Measurements from ENCODE around the gene PRKG2. TPM values are rescaled to one million over a fixed set of nuclear protein-coding genes. Genes with fewer than 3 reads are reported as not detected.
"Not testable (repeated sequence)": the region's sequence is repeated elsewhere in the genome, so short reads cannot be mapped to it uniquely, and the experiment has no call there.

PRKG2 gene
- total RNA-seq, 1 donor from 2014 or later, result 1.2 TPM

- DNase-seq (ENCODE audit: low read depth), result no peak
- no peak for TF ChIP-seq CTCF (conservative IDR thresholded peaks at IDR 0.05; ENCODE audit: low read depth, low read length)
- no peak overlapping the region for H3K4me3 ChIP-seq (ENCODE audit: low read depth, low read length)
These were observed 50.9 kb downstream of the PRKG2 start for GRCh38 chr4:81164126-81164525.

- TF ChIP-seq CTCF (conservative IDR thresholded peaks at IDR 0.05; ENCODE audit: low read depth, low read length), result no peak
- no peak for DNase-seq (ENCODE audit: low read depth)
- H3K4me3 ChIP-seq (ENCODE audit: low read depth, low read length), result no peak overlapping the region
These were observed 52.1 kb downstream of the PRKG2 start for GRCh38 chr4:81162752-81163458.

- not testable (repeated sequence) for DNase-seq (ENCODE audit: low read depth); H3K4me3 ChIP-seq (ENCODE audit: low read depth, low read length)
These were observed 61.2 kb downstream of the PRKG2 start for GRCh38 chr4:81153714-81154323.

GRCh38 chr4:81152839-81153713, 61.9 kb downstream of the PRKG2 start:
- H3K4me3 ChIP-seq (ENCODE audit: low read depth, low read length), result no peak overlapping the region
- TF ChIP-seq CTCF (conservative IDR thresholded peaks at IDR 0.05; ENCODE audit: low read depth, low read length), result no peak
- no peak for DNase-seq (ENCODE audit: low read depth)

- TF ChIP-seq CTCF (conservative IDR thresholded peaks at IDR 0.05; ENCODE audit: low read depth, low read length), result no peak
- no peak overlapping the region for H3K4me3 ChIP-seq (ENCODE audit: low read depth, low read length)
- no peak for DNase-seq (ENCODE audit: low read depth)
These were observed 65.0 kb downstream of the PRKG2 start for GRCh38 chr4:81149976-81150375.

GRCh38 chr4:81148576-81148975, 66.4 kb downstream of the PRKG2 start:
- no peak overlapping the region for H3K4me3 ChIP-seq (ENCODE audit: low read depth, low read length)
- no peak for TF ChIP-seq CTCF (conservative IDR thresholded peaks at IDR 0.05; ENCODE audit: low read depth, low read length)
- DNase-seq (ENCODE audit: low read depth), result no peak

GRCh38 chr4:81146466-81146865, 68.6 kb downstream of the PRKG2 start:
- no peak for TF ChIP-seq CTCF (conservative IDR thresholded peaks at IDR 0.05; ENCODE audit: low read depth, low read length)
- no peak overlapping the region for H3K4me3 ChIP-seq (ENCODE audit: low read depth, low read length)
- no peak for DNase-seq (ENCODE audit: low read depth)
